Peyer's patch (tissue), 4 donors: Measurements from ENCODE around the gene CTAG1B. TPM values are rescaled to one million over a fixed set of nuclear protein-coding genes. Genes with fewer than 3 reads are reported as not detected.
"Not testable (repeated sequence)": the region's sequence is repeated elsewhere in the genome, so short reads cannot be mapped to it uniquely, and the experiment has no call there.

Experiments
- DNase-seq, 3 donors: peaks; one replicate each; pipeline ENCODE4 v3.0.0-alpha.2; 2017 to 2019
- H3K27ac ChIP-seq, 4 donors: fragments of 200-600 bp; sonication (generic); one replicate each; pipeline ENCODE4 v1.5.1; 2016 to 2019
- H3K27me3 ChIP-seq, 2 donors: fragments of 200-600 bp; sonication (generic); one replicate each; pipeline ENCODE4 v1.5.1; 2019
- H3K36me3 ChIP-seq, 3 donors: fragments of 200-600 bp; sonication (generic); one replicate each; pipeline ENCODE4 v1.5.1; 2016 to 2019
- H3K4me1 ChIP-seq, 4 donors: fragments of 200-600 bp; sonication (generic); one replicate each; pipeline ENCODE4 v1.5.1; 2016 to 2019
- H3K4me3 ChIP-seq, 4 donors: fragments of 200-600 bp; sonication (generic); 1 replicate in 3 of 4; 2 replicates in 1 of 4; pipeline ENCODE4 v1.5.1; 2016 to 2019; ENCODE audit warnings: mild to moderate bottlenecking in 1 of 4
- H3K9me3 ChIP-seq, 4 donors: fragments of 200-600 bp; sonication (generic); one replicate each; pipeline ENCODE4 v1.5.1; 2016 to 2019; ENCODE audit warnings: mild to moderate bottlenecking in 1 of 4
- POLR2A ChIP-seq, 2 donors: fragments of 450-650 bp; IDR thresholded peaks; one replicate each; pipeline ENCODE4 v1.5.1; 2017; ENCODE audit warnings: antibody characterized with exemption in 2 of 2, mild to moderate bottlenecking in 2 of 2, moderate library complexity in 2 of 2
- total RNA-seq, 4 donors: library from RNA; depleted of rRNA; stranded (reverse); fragments of >200 nt; gene quantifications; one replicate each; pipeline ENCODE4 v1.1.0, GENCODE V29; 2016
- TF ChIP-seq, protein P1 (sequence below), 6 experiments: fragments of 450-650 bp in 4 of 6; fragments of 200-600 bp in 2 of 6; sonication (generic) in 1 of 6; IDR thresholded peaks; one replicate each; pipeline ENCODE4 v1.5.1; 2017 to 2019; ENCODE audit warnings: antibody characterized with exemption in 6 of 6, mild to moderate bottlenecking in 3 of 6, moderate library complexity in 1 of 6

CTAG1B gene
- total RNA-seq, 4 donors from 2014 or later = not detected

DNA sequence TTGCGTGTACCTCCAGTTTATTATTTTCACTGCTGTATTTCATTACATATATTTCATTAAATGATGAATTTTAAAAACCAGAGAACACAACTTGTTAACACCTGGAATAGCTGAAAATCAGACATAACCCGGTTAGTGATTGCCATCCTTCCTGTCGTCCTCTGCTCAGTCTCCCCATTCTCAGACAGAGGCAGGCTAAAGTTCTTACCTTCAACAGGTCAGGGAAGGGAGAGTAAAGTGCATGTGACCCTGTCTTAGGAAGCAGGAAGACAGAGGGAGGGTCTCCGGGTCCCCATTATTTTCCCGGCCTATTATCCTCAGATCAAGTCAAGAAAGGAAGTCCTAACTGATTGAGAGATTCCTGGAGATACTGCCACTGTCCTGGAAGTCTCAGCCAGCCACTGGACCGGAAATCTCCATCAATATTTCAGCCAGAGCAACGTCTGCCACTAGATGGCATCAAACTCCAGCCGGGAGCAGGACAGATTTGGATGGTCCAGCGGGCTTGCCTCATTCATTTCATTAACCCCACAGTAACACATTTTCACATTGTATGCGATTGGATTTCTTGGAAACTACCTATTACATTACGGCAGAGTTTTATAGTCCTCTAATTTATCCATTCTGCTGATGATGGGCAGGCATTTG lies 1.8 kb upstream of the CTAG1B start:
- not testable (repeated sequence) for DNase-seq

DNA sequence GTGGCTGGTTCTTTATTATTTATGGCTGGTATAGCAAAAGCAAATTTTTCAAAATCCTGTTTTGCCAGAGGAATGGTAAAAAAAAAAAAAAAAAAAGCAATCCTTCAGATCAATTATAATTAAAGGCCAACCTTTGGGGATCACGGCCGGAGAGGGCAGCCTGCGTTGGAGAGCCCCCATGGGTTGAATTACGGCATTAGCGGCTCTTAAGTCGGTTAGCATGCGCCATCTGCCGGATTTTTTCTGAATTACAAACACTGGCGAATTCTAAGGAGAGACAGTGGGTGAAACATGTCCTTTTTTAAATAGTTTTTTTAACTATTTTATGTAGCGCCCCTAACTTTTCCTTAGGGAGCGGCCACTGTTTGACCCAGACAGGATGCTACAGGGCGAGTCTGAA lies 5.5 kb downstream of the CTAG1B start:
- H3K4me1 ChIP-seq, H3K27me3 ChIP-seq, H3K36me3 ChIP-seq, H3K27ac ChIP-seq, DNase-seq, H3K9me3 ChIP-seq, H3K4me3 ChIP-seq: not testable (repeated sequence)

More for the DNA sequence above, 1.8 kb upstream of the CTAG1B start:
- not testable (repeated sequence) for H3K4me3 ChIP-seq, H3K4me1 ChIP-seq, H3K36me3 ChIP-seq, H3K9me3 ChIP-seq, H3K27me3 ChIP-seq, H3K27ac ChIP-seq

DNA sequence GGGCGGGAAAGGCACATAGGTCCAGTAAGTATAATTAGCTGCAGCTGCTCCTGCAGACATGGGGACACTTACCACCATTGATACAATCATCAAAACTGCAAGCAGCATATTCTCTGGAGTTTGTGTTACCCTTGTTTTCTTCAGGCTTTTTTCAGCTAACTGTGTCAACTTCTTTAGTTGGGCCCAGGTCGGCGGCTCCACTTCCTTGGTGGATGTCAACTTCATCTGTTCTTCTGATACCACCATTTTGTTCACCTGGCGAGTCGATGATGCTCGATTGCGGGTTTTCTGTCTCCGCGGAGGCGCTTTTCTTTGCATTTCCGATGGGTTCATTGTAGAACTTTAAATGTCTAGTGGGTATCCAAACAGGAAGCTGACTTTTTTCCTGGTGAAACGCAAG lies 7.9 kb downstream of the CTAG1B start:
- not testable (repeated sequence) for H3K27me3 ChIP-seq, H3K4me3 ChIP-seq, H3K27ac ChIP-seq, DNase-seq, H3K4me1 ChIP-seq, H3K36me3 ChIP-seq, H3K9me3 ChIP-seq

DNA sequence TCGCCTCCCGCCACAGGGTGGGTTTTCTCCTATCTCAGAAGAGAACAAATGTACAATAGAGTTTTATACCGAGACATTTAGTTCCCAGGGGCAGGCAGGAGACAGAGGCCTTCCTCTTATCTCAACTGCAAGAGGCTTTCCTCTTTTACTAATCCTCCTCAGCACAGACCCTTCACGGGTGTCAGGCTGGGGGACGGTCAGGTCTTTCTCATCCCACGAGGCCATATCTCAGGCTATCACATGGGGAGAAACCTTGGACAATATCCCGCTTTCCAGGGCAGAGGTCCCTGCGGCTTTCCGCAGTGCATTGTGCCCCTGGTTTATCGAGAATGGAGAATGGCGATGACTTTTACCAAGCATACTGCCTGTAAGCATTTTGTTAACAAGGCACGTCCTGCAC lies 10.3 kb downstream of the CTAG1B start:
- H3K4me1 ChIP-seq, H3K9me3 ChIP-seq, H3K4me3 ChIP-seq, H3K27ac ChIP-seq, H3K36me3 ChIP-seq, H3K27me3 ChIP-seq, DNase-seq: not testable (repeated sequence)

DNA sequence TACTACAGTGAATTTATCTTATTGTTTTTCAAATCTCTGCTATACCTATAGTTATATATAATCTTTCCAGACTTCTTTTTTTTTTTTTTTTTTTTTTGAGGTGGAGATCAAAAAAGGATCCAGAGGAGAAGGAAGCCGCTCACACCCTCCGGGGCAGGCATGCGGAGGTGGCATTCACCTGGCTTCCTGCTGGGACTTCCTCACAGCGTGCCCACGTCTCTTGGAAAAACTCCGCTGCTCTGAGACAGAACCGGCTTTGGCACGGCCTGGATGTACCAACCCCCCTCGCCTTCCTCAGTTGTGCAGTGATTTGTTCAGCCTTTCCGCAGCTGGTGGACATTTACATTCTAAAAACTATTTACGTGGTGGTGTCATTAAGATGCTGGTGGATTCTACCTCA lies 11.1 kb downstream of the CTAG1B start:
- H3K36me3 ChIP-seq, H3K27ac ChIP-seq, H3K9me3 ChIP-seq, H3K4me1 ChIP-seq, DNase-seq, H3K27me3 ChIP-seq, H3K4me3 ChIP-seq: not testable (repeated sequence)

DNA sequence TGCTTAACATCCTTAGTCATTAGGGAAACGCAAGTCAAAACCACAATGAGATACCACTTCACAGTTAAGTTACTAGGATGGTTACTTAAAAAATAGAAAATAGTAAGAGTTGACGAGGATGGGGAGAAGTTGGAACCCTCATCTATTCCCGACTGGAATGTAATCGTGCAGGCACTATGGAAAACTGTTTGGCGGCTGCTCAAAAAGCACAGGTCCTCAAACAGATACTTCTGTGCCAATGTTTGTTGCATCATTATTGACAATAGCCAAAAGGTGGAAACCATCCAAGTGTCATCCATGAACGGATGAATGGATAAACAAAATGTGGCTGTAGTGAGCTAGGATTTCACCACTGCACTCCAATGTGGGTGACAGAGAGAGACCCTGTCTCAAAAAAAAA lies 11.7 kb downstream of the CTAG1B start:
- H3K27ac ChIP-seq = no peak overlapping the region
- H3K27me3 ChIP-seq = no peaks in the 10 kb centered on the region
- TF ChIP-seq POLR2A (IDR thresholded peaks at IDR 0.05) = no peak
- TF ChIP-seq, protein P1, sequence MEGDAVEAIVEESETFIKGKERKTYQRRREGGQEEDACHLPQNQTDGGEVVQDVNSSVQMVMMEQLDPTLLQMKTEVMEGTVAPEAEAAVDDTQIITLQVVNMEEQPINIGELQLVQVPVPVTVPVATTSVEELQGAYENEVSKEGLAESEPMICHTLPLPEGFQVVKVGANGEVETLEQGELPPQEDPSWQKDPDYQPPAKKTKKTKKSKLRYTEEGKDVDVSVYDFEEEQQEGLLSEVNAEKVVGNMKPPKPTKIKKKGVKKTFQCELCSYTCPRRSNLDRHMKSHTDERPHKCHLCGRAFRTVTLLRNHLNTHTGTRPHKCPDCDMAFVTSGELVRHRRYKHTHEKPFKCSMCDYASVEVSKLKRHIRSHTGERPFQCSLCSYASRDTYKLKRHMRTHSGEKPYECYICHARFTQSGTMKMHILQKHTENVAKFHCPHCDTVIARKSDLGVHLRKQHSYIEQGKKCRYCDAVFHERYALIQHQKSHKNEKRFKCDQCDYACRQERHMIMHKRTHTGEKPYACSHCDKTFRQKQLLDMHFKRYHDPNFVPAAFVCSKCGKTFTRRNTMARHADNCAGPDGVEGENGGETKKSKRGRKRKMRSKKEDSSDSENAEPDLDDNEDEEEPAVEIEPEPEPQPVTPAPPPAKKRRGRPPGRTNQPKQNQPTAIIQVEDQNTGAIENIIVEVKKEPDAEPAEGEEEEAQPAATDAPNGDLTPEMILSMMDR (IDR thresholded peaks at IDR 0.05) = no peak
- no peaks in the 10 kb centered on the region for H3K4me1 ChIP-seq
- no peaks in the 10 kb centered on the region for H3K36me3 ChIP-seq
- no peak for DNase-seq
- no peak overlapping the region for H3K4me3 ChIP-seq
- H3K9me3 ChIP-seq = no peaks in the 10 kb centered on the region

DNA sequence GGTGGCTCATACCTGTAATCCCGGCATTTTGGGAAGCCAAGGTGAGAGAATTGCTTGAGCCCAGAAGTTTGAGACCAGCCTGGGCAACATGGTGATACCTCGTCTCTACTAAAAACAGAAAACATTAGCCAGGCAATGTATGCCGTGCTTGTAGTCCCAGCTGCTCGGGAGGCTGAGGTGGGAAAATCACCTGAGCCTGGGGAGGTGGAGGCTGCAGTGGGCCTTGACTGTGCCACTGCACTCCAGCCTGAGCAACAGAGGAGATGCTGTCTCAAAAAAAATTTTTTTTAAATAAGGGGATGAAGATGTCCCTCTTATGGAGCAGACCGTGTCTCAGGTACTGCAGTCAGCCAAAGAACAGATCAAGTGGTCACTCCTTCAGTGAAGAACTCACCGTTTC lies 13.5 kb downstream of the CTAG1B start:
- Histone ChIP-seq H3K36me3 (no peaks in the 10 kb centered on the region), H3K27ac (no peak overlapping the region), H3K4me3 (no peak overlapping the region), H3K9me3 (no peaks in the 10 kb centered on the region), H3K4me1 (no peaks in the 10 kb centered on the region), H3K27me3 (no peaks in the 10 kb centered on the region)
- DNase-seq = no peak
- TF ChIP-seq, protein P1 (IDR thresholded peaks at IDR 0.05) = no peak
- no peak for TF ChIP-seq POLR2A (IDR thresholded peaks at IDR 0.05)

DNA sequence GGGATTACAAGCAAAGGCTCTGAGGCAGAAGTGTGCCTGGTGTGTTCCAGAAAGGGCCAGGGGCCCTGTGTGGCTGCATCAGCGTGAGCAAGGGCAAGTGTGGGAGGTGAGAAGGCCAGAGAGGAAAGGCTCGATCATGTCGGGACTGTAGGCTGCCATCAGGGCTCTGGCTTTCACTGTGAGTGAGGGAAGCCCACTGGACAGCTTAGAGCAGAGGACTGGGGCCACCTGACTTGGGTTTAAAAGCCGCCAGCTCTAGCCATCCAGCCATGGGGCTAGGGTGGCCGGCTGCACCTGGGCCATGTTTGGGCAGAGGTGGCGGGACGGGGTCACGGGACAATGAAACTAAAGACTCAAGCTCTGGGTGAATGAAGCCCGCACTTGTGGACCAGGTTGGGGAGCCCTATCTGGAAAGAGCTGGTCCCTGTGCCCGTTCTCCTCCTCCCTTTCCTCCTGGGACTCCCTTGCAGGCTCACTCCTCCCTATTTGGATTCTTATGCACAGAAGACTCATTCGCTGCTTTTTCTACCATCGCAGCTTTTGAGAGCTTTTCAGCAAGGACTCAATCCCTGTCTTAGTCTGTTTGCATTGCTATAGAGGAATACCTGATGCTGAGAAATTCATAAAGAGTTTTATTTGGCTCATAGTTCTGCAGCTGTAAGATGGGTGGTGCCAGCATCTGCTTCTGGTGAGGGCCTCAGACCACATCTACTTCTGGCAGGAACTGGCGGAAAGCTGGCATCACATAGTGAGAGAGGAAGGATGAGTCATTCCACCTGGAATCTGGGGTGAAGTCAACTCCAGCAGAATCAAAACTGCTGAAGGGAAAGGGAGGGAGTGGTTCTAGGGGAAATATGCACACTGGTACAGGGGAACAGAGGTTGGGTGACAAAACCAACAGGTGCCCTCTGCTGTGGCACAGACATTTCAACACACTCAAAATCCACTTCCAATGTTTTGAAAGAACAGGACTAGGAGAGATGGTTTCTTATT lies 15.3 kb downstream of the CTAG1B start:
- Histone ChIP-seq H3K36me3 (no peaks in the 10 kb centered on the region), H3K9me3 (no peaks in the 10 kb centered on the region), H3K4me3 (no peak overlapping the region), H3K27me3 (no peaks in the 10 kb centered on the region), H3K4me1 (no peaks in the 10 kb centered on the region), H3K27ac (no peak overlapping the region)
- DNase-seq = no peak
- TF ChIP-seq, protein P1 (IDR thresholded peaks at IDR 0.05) = no peak
- TF ChIP-seq POLR2A (IDR thresholded peaks at IDR 0.05) = no peak
